MM.1S (cell line): ENCODE data around the gene ELOB.

Source experiments
- CTCF ChIP-seq: fragments of 300-600 bp; sonication (generic); IDR thresholded peaks from 2 replicates; pipeline ENCODE4 v1.5.1; 2016; ENCODE audit warnings: antibody characterized with exemption, low read length, mixed read lengths
- EZH2 ChIP-seq: fragments of 300-600 bp; sonication (generic); optimal IDR thresholded peaks from 2 replicates; pipeline ENCODE3; 2017; ENCODE audit warnings: low read depth, mild to moderate bottlenecking, antibody characterized with exemption, low read length, mixed read lengths
- EZH2phosphoT487 ChIP-seq: fragments of 300-600 bp; sonication (generic); IDR thresholded peaks from 2 replicates; pipeline ENCODE4 v1.6.1; 2018; ENCODE audit warnings: antibody characterized with exemption, low read length

DNA sequence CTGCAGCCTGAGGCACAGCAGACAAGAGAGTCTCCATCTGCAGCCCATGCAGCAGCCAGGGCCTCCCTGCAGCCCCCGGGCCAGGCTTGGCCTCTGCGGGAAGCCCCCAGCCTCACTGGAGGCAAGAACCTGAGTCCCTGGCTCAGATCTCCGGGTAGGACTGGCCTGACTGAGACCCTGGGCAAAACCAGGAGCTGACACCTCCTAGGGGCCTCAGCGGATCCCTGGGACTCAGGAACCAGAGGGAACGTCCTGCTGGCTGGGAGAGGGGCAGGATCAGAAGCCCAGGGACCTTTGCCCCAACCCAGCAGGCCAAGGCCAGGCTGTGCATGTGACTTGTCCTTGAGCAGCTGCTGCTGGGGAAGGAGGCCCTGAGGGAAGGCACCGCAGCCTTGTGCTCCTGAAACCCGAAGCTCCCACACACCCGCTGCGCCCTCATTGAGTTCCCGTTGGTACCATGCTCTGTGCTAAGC is 38.3 kb upstream of the ELOB start:
- no peak for TF ChIP-seq CTCF
- TF ChIP-seq EZH2, result no peak
- no peak for TF ChIP-seq EZH2phosphoT487
